Keratinocyte (primary cell): ENCODE results near the gene ANO9. TPM values are rescaled to one million over a fixed set of nuclear protein-coding genes. Genes with fewer than 3 reads are reported as not detected.

Experiments
- DNase-seq: peaks from one replicate; pipeline ENCODE4 v3.0.0-alpha.2; 2011; ENCODE audit warnings: low read depth, missing footprints, low spot score
- FAIRE-seq: peaks from 2 replicates; lab custom pipeline; 2011; peaks lifted over from hg19 to GRCh38; lab: Jason Lieb, UNC
- H2AFZ ChIP-seq: 2 replicates; pipeline ENCODE4 v1.6.0; 2012; ENCODE audit warnings: low read length, control low read depth, inconsistent platforms; ENCODE audit not compliant: control insufficient read depth
- H3K27ac ChIP-seq: 2 replicates; pipeline ENCODE4 v1.5.1; 2011; ENCODE audit warnings: low read length; ENCODE audit not compliant: control insufficient read depth, insufficient read depth
- H3K27me3 ChIP-seq: 3 replicates; pipeline ENCODE4 v1.6.0; 2011; ENCODE audit warnings: low read length; ENCODE audit not compliant: control insufficient read depth, insufficient read depth; ENCODE audit errors: extremely low read depth
- H3K36me3 ChIP-seq, 2 experiments: 2 replicates in 1 of 2; 3 replicates in 1 of 2; pipeline ENCODE4 v1.5.1; 2011; ENCODE audit warnings: low read length in 2 of 2, mild to moderate bottlenecking in 1 of 2; ENCODE audit not compliant: control insufficient read depth in 2 of 2, insufficient read depth in 2 of 2; ENCODE audit errors: extremely low read depth in 1 of 2
- H3K4me1 ChIP-seq: 3 replicates; pipeline ENCODE4 v1.5.1; 2011; ENCODE audit warnings: low read length; ENCODE audit not compliant: control insufficient read depth, insufficient read depth; ENCODE audit errors: extremely low read depth
- H3K4me2 ChIP-seq: 3 replicates; pipeline ENCODE4 v1.6.0; 2011; ENCODE audit warnings: low read depth, low read length; ENCODE audit not compliant: control insufficient read depth, insufficient read depth; ENCODE audit errors: extremely low read depth
- H3K4me3 ChIP-seq, 3 experiments: fragments of 200-600 bp in 1 of 3; sonication (generic) in 1 of 3; 2 replicates in 2 of 3; 3 replicates in 1 of 3; pipeline ENCODE4 v1.5.1; 2011 to 2016; ENCODE audit warnings: low read length in 3 of 3, mild to moderate bottlenecking in 3 of 3, control low read depth in 2 of 3, inconsistent platforms in 1 of 3, low read depth in 1 of 3, mixed read lengths in 1 of 3, mixed run types in 1 of 3, moderate library complexity in 1 of 3; ENCODE audit not compliant: control insufficient read depth in 2 of 3, insufficient read depth in 2 of 3; ENCODE audit errors: extremely low read depth in 1 of 3
- H3K79me2 ChIP-seq: 2 replicates; pipeline ENCODE4 v1.6.0; 2012; ENCODE audit warnings: low read length; ENCODE audit not compliant: control insufficient read depth, insufficient read depth
- H3K9ac ChIP-seq: 3 replicates; pipeline ENCODE4 v1.6.0; 2011; ENCODE audit warnings: low read length; ENCODE audit not compliant: control insufficient read depth, insufficient read depth; ENCODE audit errors: extremely low read depth
- H3K9me1 ChIP-seq: 3 replicates; pipeline ENCODE4 v1.6.0; 2011; ENCODE audit warnings: low read length; ENCODE audit not compliant: control insufficient read depth, insufficient read depth; ENCODE audit errors: extremely low read depth
- H3K9me3 ChIP-seq: 2 replicates; pipeline ENCODE4 v1.5.1; 2012; ENCODE audit warnings: low read depth, low read length; ENCODE audit not compliant: control insufficient read depth
- H4K20me1 ChIP-seq: 3 replicates; pipeline ENCODE4 v1.6.0; 2011; ENCODE audit warnings: low read length; ENCODE audit not compliant: control insufficient read depth, insufficient read depth; ENCODE audit errors: extremely low read depth
- CTCF ChIP-seq, 3 experiments: IDR thresholded peaks in 1 of 3; conservative IDR thresholded peaks in 1 of 3; optimal IDR thresholded peaks in 1 of 3; 2 replicates in 2 of 3; 3 replicates in 1 of 3; pipeline versions ENCODE3 to v1.5.1; 2011; ENCODE audit warnings: low read length in 3 of 3, mild to moderate bottlenecking in 3 of 3, moderate library complexity in 2 of 3, control low read depth in 1 of 3, inconsistent platforms in 1 of 3; ENCODE audit not compliant: insufficient read depth in 2 of 3; ENCODE audit errors: extremely low read depth in 1 of 3
- EZH2 ChIP-seq: IDR thresholded peaks from one replicate; pipeline ENCODE4 v1.6.1; 2012; ENCODE audit warnings: inconsistent platforms, mild to moderate bottlenecking, low read length, moderate library complexity
- dilution Hi-C: fragments of 300-500 bp; cut with MboI; formaldehyde crosslinking; loops from one replicate; pipeline ENCODE4 v1.7.0; 2020; ENCODE audit warnings: low sequenced_read_pairs; ENCODE audit not compliant: extremely low pct_ligation_motif_present
- polyA plus RNA-seq, 5 experiments: library from polyadenylated mRNA; depleted of rRNA in 3 of 5; stranded (reverse) in 3 of 5; stranded (forward) in 1 of 5; unstranded in 1 of 5; fragments of >200 nt; gene quantifications; 1 replicate in 1 of 5; 2 replicates in 3 of 5; 3 replicates in 1 of 5; pipeline versions ENCODE4 v1.2.1 to v1.2.3, GENCODE V29; 2011 to 2012; ENCODE audit warnings: missing spikeins in 2 of 5, low read depth in 1 of 5, low replicate concordance in 1 of 5

ANO9 gene
- polyA plus RNA-seq, 1 donor (not counting 4 experiments of a cell fraction or from before 2014, with no cell fraction given), result 16.1 TPM

- Histone ChIP-seq H3K4me2 (no peak overlapping the region), H3K9ac (no peak overlapping the region), H3K36me3 (peaks cover 0 to 7% of the 10 kb centered on the region in 2 experiments), H2AFZ (no peak overlapping the region), H3K9me1 (no peaks in the 10 kb centered on the region), H4K20me1 (no peaks in the 10 kb centered on the region), H3K79me2 (peaks cover 2% of the 10 kb centered on the region), H3K9me3 (no peaks in the 10 kb centered on the region), H3K4me3 (no peak overlapping the region), H3K27me3 (no peaks in the 10 kb centered on the region), H3K4me1 (no peaks in the 10 kb centered on the region), H3K27ac (no peak overlapping the region)
- dilution Hi-C loops, result no loop called here
- no peak for FAIRE-seq
- no peak for TF ChIP-seq EZH2
- no peak for TF ChIP-seq CTCF (optimal IDR thresholded peaks at IDR 0.05 in 1 of 3, IDR thresholded peaks at IDR 0.05 in 1 of 3, conservative IDR thresholded peaks at IDR 0.05 in 1 of 3; ENCODE audit: extremely low read depth in 1 of 3, insufficient read depth in 2 of 3, low read length in 3 of 3)
- no peak for DNase-seq
Measured at GRCh38 chr11:434496-434895, 7.3 kb downstream of the ANO9 start.

- H3K79me2 ChIP-seq, result peaks cover 2% of the 10 kb centered on the region
- dilution Hi-C loops, result no loop called here
- FAIRE-seq, result no peak
- H3K27me3 ChIP-seq, result no peaks in the 10 kb centered on the region
- no peak for DNase-seq
- H3K4me3 ChIP-seq, result no peak overlapping the region
- H4K20me1 ChIP-seq, result no peaks in the 10 kb centered on the region
- H3K9me3 ChIP-seq, result no peaks in the 10 kb centered on the region
- TF ChIP-seq CTCF (optimal IDR thresholded peaks at IDR 0.05 in 1 of 3, IDR thresholded peaks at IDR 0.05 in 1 of 3, conservative IDR thresholded peaks at IDR 0.05 in 1 of 3; ENCODE audit: extremely low read depth in 1 of 3, insufficient read depth in 2 of 3, low read length in 3 of 3) (no peak), EZH2 (no peak)
- H3K9ac ChIP-seq, result no peak overlapping the region
- H3K9me1 ChIP-seq, result no peaks in the 10 kb centered on the region
- peaks cover 0 to 8% of the 10 kb centered on the region in 2 experiments for H3K36me3 ChIP-seq
- no peak overlapping the region for H3K27ac ChIP-seq
- no peak overlapping the region for H3K4me2 ChIP-seq
- H2AFZ ChIP-seq, result no peak overlapping the region
- no peaks in the 10 kb centered on the region for H3K4me1 ChIP-seq
Measured at GRCh38 chr11:433641-434040, 8.2 kb downstream of the ANO9 start.
